HG03280 (cell line): ENCODE results near the gene LDLRAD2.
"Not testable (repeated sequence)": the region's sequence is repeated elsewhere in the genome, so short reads cannot be mapped to it uniquely, and the experiment has no call there.

Source experiments
- ATAC-seq: cut with Tn5 transposase; IDR thresholded peaks from one replicate; pipeline ENCODE4 v1.9.1; 2021; ENCODE audit warnings: mild to moderate bottlenecking, moderate library complexity; ENCODE audit not compliant: unreplicated experiment

Gene LDLRAD2

DNA sequence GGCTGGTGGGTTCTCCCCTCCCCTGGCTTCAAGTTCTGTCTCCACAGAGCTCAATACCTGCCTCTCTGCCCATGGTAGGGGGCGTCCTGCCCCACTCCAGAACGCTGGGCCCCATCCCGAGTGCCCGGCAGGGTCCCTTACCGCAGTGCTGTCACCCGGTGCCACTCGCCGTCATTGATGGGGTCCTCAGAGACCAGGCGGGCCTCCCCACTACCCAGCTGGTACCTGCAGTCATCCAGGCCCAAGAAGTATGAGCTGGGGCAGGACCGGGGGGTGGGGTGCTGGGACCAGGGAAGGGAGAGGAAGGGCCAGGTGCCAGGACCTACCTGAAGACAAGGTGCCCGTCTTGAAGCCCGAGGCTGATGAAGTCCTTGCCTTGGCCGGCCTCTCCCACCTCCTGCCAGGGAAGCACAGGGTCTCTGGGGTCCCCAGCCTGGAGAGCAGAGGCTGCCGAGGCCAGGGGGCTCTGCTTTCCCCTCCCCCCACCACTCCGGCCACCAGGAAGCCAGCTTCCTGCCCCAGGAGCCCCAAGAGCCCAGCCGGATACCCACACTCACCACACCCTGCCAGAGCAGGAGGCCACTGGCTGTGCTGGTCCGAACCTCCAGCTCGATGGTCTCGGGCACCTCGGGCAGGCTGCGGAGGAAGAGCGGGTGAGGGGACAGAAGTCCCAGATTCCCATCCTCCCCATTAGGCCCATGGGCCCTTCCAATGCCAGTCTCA is 12.1 kb downstream of the LDLRAD2 start:
- ATAC-seq: no peak

DNA sequence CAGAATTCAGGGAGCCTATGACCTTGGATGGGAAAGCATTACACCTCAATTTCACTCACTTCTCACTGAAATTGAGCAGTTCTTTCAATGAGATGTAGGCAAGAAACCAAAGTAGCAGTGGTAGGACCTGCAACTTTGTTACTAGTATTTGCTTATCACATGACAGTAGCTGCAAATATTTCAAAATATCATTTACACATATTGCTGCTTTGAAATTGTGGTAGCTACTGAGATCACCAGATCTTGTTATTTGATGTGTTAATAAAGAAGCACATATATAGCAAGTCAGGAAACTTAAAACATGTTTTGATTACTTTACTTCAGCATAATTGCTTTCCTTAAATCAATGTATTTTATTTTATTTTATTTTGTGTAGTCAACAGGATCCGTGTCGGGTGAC is 12.9 kb downstream of the LDLRAD2 start:
- no peak for ATAC-seq

DNA sequence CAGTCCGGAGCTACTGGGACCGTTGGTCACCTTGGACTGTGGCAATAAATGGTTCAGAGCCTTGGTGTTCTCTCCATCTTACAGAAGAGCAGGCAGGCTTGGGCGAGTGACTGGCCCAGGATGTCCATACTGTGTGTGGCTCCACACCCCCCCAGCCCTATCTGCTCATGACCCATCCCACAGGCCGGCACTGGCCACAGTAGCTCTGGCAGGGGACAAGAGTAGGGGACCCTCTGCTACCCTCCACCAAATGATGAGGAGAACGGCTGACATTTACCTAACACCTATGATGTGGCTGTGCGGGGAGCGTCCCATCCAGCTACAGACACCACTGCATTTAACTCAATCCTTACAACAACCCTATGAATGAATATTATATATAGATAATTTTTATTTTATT is 13.3 kb downstream of the LDLRAD2 start:
- no peak for ATAC-seq

DNA sequence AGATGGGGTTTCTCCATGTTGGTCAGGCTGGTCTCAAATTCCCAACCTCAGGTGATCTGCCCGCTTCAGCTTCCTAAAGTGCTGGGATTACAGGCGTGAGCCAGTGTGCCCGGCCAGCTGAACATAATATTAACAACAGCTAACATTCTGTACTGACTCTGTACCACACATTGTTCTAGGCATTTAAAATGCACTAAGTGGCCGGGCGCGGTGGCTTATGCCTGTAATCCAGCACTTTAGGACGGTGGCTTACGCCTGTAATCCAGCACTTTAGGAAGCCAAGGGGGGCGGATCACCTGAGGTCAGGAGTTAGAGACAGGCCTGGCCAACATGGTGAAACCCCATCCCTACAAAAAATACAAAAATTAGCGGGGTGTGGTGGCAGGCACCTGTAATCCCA is 14.6 kb downstream of the LDLRAD2 start:
- not testable (repeated sequence) for ATAC-seq

DNA sequence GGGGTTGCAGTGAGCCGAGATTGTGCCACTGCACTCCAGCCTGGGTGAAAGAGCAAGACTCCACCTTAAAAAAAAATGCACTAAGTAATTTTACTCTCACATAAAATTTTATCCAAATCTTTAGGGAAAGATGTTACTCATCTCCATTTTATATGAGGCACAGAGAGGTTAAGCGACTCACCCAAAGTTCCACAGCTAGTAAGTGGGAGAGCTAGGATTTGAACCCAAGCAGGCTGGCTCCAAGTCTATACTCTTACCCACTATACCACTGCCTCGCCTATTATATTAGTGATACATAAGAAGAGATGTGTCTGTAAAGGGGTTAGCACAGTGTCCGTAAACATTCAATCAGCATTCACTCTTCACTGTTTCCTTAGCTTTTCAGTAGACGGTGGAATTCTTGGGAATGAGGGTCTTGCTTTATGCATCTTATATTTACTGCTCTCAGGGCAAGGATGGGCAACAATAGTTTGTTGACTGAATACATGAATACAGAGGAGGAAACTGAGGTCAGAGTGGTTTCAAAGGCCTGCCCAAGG is 15.1 kb downstream of the LDLRAD2 start:
- ATAC-seq: no peak

DNA sequence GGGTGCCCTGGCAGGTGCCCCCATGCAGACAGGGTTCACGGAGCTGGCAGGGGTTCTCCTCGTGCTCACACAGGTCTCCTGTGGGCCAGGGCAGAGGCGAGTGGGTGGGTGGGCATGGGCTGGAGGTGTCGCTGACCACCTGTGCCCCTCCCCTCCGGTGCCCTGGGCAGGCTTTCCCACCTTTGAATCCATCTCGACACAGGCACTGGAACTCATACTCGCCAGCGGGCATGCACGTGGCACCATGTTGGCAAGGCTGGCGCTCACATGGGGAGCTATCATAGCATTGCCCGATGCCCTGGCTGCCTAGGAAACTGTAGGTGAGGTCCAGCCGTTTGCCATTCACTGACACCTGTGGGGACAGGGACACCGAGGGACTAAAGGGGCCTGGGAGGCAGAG is 16.0 kb downstream of the LDLRAD2 start:
- no peak for ATAC-seq

DNA sequence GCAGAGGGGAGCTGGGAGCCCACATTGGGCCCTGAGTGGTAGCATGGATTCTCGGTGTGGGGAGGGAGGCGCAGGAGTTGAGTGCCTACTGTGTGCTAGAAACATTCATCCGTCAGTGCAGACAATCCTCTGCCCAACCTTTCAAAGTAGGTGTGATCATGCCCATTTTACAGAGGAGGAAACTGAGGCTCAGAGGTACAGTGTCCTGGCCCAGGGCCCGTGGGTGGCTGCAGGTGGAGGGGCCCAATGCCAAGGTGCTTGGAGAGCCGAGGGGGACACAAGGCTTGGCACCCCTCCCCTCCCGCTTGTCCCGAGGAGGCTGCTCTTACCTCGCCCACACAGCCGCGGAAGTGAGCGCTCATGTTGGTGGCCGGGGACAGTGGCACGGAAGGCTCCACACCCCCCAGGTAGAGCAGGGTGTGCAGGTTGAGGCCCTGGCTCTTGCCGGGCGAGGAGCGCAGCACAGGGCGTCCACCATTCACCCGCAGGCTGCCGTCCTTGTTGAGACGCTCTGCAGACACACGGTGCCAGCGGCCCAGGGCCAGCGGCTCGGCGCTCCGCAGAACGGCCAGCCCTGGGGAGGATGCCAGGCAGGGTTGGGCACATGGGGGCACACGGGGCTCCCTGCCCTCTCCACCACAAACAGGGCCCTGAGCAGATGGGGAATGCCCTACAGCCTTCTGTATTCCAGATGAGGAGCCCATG is 16.6 kb downstream of the LDLRAD2 start:
- no peak for ATAC-seq

DNA sequence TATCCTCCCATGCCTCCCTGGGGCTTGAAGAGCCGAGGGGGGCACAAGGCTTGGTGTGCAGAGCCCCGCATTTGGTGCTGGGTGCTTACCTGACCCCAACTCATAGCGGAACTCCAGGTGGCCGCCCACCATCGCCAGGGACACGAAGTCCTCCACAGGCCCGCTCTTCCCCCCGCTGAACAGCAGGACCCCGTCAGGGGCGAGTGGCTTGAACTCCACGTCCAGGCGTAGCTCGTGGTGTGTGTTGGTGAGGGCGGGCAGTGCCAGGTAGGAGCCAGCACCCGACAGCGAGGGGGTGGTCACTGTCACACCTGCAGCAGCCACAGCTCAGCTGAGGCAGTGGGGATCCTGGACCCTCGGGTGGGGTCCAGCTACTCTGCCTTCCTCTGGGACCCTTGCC is 17.2 kb downstream of the LDLRAD2 start:
- no peak for ATAC-seq

DNA sequence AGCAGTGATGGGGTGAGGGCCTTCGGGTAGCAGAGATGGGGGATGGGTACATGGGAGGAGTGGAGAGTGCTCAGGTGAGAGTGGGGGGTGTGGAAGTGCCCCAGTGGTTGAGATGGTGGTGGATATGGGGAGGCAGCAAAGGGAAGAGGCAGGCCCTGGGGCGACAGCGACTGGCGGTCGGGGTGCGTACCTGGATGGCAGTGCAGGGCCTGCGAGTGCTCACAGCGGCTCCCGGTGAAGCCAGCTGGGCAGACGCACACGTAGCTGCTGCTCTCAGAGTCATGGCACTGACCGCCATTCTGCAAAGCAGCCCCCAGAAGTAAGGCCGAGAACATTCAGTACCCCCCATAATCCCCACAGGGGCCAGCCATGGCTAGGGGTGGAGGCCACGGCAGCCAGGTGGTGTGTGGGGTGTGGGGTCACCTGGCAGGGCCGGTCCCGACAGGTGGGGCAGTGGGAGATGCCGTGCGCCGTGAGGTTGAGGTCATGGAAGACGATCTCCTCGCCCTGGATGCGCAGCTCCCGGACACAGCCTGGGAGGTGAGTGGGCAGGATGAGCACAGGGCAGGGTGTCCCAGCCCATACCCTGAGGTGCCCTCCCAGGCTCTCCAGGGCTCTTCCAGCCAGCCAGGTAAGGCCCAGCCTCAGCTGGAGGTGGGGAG is 18.9 kb downstream of the LDLRAD2 start:
- ATAC-seq: no peak

DNA sequence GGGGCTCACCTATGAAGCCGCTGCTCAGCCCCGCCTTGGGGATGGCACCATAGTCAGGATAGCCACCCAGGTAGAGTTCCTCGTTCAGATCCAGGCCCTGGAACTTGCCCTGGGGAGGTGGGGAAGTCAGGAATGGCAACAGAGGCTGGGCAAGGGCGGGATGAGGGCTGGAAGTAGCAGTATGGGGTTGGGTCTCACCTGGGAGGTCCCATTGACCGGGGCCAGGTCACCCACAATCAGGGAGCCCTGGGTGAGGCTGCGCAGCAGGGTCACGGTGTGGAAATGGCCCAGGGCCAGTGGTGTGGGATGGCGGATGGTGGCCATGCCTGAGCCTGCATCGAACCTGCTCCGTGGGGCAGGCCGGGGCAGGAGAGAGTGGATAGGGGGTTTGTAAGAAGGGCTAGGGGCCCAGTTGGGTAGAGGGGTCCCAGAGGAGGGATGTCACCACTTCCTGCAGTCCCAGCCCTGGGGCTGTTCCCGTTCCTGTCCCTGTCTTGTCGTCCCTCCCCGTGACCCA is 19.4 kb downstream of the LDLRAD2 start:
- ATAC-seq: no peak

DNA sequence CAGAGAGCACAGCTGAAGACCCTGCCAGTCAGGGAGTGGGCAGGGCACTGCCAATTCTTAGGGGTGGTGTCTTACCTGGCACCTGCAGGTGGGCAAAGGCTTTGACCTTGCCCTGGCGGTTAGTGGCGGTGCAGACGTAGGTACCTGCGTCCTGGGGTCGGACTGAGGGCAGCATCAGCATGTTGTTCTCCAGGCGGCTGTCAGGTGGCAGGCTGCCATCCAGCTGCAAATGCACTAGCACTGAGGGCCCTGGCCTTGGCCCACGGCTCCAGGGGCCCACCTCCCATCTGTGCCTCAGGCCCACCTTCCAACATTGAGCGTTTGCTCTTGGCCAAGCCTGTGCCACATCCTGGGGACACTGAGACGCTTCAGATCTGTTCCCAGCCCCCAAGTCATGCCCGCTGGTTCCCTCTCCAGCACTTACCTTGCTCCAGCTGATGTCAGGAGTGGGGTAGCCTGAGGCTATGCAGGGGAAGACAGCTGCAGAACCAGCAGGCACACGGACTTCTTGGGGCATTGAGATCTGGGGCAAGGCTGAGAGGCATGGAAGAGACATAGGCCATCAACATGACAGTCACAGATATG is 21.4 kb downstream of the LDLRAD2 start:
- ATAC-seq: no peak

DNA sequence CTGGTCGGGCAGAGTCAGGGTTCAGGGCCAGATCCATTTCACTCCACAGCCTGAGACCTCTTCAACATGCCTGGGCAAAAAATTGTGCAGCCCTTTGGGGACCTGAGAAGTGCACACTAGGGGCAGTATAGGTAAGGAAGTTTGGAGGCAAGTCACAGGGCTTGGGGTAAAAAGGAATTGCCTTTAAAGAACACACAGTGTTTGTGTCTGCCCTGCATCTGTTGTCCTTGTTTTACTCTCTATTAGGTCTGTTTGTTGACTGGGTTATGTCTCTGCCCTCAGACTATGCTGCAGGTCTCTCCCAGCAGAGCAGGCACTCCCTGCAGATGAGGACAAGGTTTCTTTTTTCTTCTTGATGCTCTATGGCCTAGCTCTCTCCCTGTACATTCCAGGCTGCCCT is 22.0 kb downstream of the LDLRAD2 start:
- no peak for ATAC-seq

DNA sequence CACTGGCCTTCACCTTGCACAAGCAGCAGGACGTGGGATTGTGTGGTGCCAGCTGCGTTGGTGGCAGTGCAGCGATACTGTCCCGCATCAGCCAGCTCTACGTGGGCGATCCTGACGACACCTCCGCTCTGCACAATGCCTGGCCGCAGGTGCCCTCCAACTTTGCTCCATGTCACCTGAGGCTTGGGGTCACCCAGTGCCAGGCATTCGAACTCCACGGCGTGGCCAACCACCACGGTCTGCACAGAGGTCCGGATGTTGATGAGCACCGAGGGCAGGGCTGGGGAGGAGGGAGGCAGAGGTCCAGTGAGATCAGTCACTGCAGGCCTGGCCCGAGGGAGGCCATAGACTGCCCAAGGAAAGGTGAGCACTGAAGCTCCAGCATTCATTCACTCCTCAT is 22.6 kb downstream of the LDLRAD2 start:
- ATAC-seq: no peak

DNA sequence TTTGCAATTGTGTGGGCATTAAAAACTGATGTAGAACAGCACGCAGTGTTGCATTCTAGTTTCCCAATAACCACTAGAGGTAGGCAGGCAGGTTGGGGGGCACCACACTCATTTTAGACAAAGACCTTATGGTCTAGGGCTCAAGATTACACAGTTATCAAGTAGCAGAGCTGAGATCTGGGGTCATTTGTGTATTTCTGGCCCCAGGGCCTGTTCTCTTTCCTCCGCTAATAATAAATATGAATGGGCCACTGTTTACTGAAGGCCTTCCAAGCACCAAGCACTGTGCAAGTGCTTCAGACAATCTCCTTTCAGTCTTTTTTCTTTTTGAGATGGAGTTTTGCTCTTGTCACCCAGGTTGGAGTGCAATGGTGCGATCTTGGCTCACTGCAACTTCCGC is 23.9 kb downstream of the LDLRAD2 start:
- no peak for ATAC-seq

DNA sequence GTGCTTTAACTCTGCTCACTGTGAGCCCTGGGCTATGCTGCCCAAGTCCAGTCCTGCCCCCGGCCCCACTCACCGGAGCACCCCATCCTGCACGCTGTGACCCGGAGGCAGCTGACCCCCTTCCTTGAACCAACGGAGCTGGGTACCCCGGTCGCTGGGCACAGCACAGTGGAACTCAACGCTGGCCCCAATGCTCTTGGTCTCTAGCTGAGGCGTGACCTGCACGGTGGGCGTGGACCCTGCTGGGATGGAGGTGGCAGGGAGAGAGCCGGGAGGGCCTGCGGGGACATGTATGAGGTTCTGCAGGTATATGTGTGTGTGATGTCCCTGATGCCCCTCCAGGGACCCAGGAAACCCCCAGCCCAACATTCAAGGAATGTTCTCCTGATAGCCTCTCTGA is 24.7 kb downstream of the LDLRAD2 start:
- ATAC-seq: no peak

DNA sequence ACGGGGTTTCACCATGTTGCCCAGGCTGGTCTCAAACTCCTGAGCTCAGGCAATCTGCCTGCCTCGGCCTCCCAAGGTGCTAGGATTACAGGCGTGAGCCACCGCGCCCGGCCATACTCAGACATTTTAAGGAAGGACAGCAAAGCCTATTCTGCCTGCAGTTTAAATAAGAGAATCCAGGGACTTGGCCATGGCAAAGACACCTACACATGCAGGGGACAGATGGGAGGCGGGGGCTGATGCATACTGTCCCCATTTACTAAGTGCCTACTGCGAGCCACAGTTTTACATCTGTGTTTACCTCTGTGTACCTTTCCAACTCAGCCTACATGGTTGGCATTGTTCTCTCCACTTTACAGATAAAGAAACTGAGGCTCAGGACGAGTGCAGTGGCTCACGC is 25.4 kb downstream of the LDLRAD2 start:
- ATAC-seq: no peak

DNA sequence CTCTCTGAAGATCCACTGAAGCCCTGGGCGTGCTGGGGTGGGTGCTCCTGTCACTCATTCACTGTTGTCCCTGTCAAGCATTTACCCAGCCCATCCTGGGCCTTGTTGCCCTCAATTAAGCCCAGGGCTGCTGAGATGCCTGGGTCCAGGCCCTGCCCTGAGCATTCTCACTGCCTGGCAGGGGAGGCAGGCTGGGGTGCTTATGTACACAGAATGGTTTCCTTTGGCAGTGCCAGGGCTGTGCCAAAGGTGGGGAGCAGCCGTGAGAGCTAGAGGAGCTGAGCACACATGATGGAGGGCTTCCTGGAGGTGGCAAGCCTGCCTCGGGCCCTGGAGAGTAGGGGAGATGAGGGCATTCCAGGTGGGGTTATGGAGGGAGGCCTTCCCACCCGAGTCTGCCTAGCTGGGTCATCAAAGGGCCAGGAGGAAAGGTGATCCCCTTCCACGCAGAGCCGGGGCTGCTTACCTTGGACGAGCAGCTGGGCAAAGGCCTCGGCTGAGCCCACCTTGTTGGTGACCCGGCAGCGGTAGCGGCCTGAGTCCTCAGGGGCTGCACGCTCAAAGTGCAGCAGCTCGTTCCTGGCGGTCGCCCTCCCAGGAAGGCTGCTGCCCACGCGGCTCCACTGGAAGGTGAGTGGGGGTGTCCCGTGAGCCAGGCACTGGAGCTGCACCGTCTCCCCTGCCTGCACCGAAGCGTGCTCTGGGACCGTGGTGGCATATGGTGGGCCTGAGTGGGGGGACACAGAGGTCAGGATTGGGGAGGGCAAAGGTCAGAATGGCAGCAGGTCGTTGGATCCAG is 26.5 kb downstream of the LDLRAD2 start:
- no peak for ATAC-seq

DNA sequence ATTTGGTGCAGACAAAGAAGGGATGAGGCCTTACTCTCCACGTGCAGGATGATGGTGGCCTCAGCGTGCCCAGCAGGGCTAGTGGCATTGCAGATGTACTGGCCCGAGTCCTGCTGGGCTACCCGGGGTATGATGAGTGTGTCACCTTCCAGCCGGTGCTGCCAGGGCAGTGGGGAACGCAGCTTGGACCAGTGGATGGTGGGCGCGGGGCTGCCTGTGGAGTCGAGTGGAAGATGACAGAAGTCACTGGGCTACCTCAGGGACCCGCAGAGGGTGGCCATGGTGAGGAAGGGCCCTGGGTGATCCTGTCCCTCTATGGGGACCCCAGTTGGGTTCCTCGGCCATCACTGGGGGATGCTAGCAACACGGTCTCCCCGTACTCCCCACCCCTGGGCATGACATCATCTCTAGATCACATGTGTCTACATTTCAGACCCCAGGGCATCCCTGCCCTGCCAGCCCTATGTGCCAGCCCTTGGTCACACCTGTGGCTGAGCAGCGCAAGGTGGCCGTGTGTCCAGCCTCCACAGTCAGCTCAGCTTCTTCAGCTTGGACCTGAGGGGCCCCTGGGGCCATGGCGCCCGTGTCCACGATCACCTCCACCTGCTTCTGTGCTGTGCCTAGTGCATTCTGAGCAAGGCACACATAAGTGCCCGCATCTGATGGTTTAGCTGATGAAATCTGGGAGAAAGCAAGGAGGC is 27.4 kb downstream of the LDLRAD2 start:
- no peak for ATAC-seq

DNA sequence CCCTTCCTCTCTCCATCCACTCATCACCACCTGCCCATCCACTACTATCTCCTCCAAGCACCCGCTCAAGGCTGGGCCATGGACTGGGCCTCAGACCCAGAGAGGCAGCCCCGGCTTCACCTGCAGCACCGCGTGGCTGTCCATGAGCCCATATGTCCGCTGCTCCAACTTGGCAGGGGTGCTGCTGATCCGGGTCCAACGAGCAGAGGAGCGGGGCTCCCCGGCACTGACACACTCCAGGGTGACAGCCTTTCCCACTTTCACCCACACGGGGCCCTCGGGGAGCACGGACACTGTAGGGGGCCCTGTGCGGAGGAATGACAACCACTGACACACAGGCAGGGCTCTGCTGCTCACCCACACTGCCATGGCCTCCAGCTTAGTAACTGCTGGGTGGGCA is 28.9 kb downstream of the LDLRAD2 start:
- no peak for ATAC-seq
